ENCODE results near the gene KIZ. TPM values are rescaled to one million over a fixed set of nuclear protein-coding genes. Genes with fewer than 3 reads are reported as not detected.

Gene KIZ
- total and polyA plus RNA-seq, 2 donors (not counting 1 experiment from before 2014, with no cell fraction given) = 19.7 to 40.4 TPM

- Mint-ChIP-seq H3K4me3 (no peak overlapping the region), H3K4me1 (no peaks in the 10 kb centered on the region), H3K27ac (no peak overlapping the region), H3K27me3 (no peaks in the 10 kb centered on the region), H3K9me3 (ENCODE audit: insufficient read depth) (no peaks in the 10 kb centered on the region)
- H3K9me3 ChIP-seq (ENCODE audit: control extremely low read depth in 1 of 3, control insufficient read depth in 2 of 3, insufficient read depth in 1 of 3, low read length in 2 of 3) = no peaks in the 10 kb centered on the region
- no peak overlapping the region for H3K9ac ChIP-seq (ENCODE audit: low read length)
- CTCF ChIA-PET = interaction anchor here (0.8 kb wide), 1 partner anchor 25 kb away, joined by 3 read pairs; no protein-coding TSS in a partner anchor
- H3K27me3 ChIP-seq (replicated peaks in 1 of 4; ENCODE audit: control extremely low read depth in 1 of 4, control insufficient read depth in 3 of 4, insufficient read depth in 4 of 4, low read length in 3 of 4) = no peaks in the 10 kb centered on the region
- intact Hi-C loops (cut with micrococcal nuclease) = no loop called here
- POLR2A ChIA-PET = no interaction called here
- DNase-seq (no peak), ATAC-seq (ENCODE audit: low read depth) (no peak)
- TF ChIP-seq EZH2 (IDR thresholded peaks at IDR 0.05; ENCODE audit: borderline replicate concordance, insufficient read depth, low read depth, low read length, poor library complexity, severe bottlenecking) (no peak), CTCF (IDR thresholded peaks at IDR 0.05) (no peak)
- no peak overlapping the region for H3K27ac ChIP-seq (ENCODE audit: low read length in 2 of 2)
- H3K79me2 ChIP-seq (ENCODE audit: control insufficient read depth, insufficient read depth, low read length) = no peaks in the 10 kb centered on the region
- no peak overlapping the region for H3K4me2 ChIP-seq (replicated peaks; ENCODE audit: low read depth, low read length, poor library complexity, severe bottlenecking)
- no peaks in the 10 kb centered on the region for H4K20me1 ChIP-seq (ENCODE audit: control insufficient read depth, insufficient read depth, low read length, poor library complexity, severe bottlenecking)
- no peak overlapping the region for H2AFZ ChIP-seq (ENCODE audit: insufficient read depth, low read depth, low read length, poor library complexity, severe bottlenecking)
- no peak overlapping the region for H3K4me3 ChIP-seq (ENCODE audit: control extremely low read depth in 1 of 5, extremely low read depth in 1 of 5, insufficient read depth in 1 of 5, low read depth in 2 of 5, low read length in 4 of 5)
- WGBS (ENCODE audit: insufficient coverage) = 100% methylated on average over 1 of the region's 3 CpGs
- no peaks in the 10 kb centered on the region for H3K4me1 ChIP-seq (ENCODE audit: control insufficient read depth in 2 of 2, insufficient read depth in 2 of 2, low read length in 2 of 2)
- H3K36me3 ChIP-seq (replicated peaks in 1 of 2; ENCODE audit: control extremely low read depth in 1 of 2, control insufficient read depth in 1 of 2, extremely low read depth in 1 of 2, insufficient read depth in 2 of 2, low read length in 1 of 2) = no peaks in the 10 kb centered on the region
Measured at GRCh38 chr20:21219686-21220085, 93.8 kb downstream of the KIZ start.

- no peaks in the 10 kb centered on the region for H3K9me3 ChIP-seq (ENCODE audit: control extremely low read depth in 1 of 3, control insufficient read depth in 2 of 3, insufficient read depth in 1 of 3, low read length in 2 of 3)
- ChIA-PET CTCF (interaction anchor here (3.3 kb wide), 1 partner anchor 11 kb away, joined by 23 read pairs; no protein-coding TSS in a partner anchor), POLR2A (no interaction called here)
- TF ChIP-seq EZH2 (IDR thresholded peaks at IDR 0.05; ENCODE audit: borderline replicate concordance, insufficient read depth, low read depth, low read length, poor library complexity, severe bottlenecking) (no peak), CTCF (IDR thresholded peaks at IDR 0.05) (no peak)
- no peaks in the 10 kb centered on the region for H3K36me3 ChIP-seq (replicated peaks in 1 of 2; ENCODE audit: control extremely low read depth in 1 of 2, control insufficient read depth in 1 of 2, extremely low read depth in 1 of 2, insufficient read depth in 2 of 2, low read length in 1 of 2)
- no peak overlapping the region for H2AFZ ChIP-seq (ENCODE audit: insufficient read depth, low read depth, low read length, poor library complexity, severe bottlenecking)
- H3K4me2 ChIP-seq (replicated peaks; ENCODE audit: low read depth, low read length, poor library complexity, severe bottlenecking) = no peak overlapping the region
- H3K27me3 ChIP-seq (replicated peaks in 1 of 4; ENCODE audit: control extremely low read depth in 1 of 4, control insufficient read depth in 3 of 4, insufficient read depth in 4 of 4, low read length in 3 of 4) = no peaks in the 10 kb centered on the region
- no peak overlapping the region for H3K27ac ChIP-seq (ENCODE audit: low read length in 2 of 2)
- no peaks in the 10 kb centered on the region for H3K79me2 ChIP-seq (ENCODE audit: control insufficient read depth, insufficient read depth, low read length)
- H3K9me3 Mint-ChIP-seq (ENCODE audit: insufficient read depth) = no peaks in the 10 kb centered on the region
- H4K20me1 ChIP-seq (ENCODE audit: control insufficient read depth, insufficient read depth, low read length, poor library complexity, severe bottlenecking) = no peaks in the 10 kb centered on the region
- H3K4me1 ChIP-seq (ENCODE audit: control insufficient read depth in 2 of 2, insufficient read depth in 2 of 2, low read length in 2 of 2) = peaks cover 6 to 8% of the 10 kb centered on the region in 2 donors
- no CpG with 5 or more reads among the region's 4 CpGs for WGBS (ENCODE audit: insufficient coverage)
- DNase-seq (no peak), ATAC-seq (ENCODE audit: low read depth) (no peak)
- intact Hi-C loops (cut with micrococcal nuclease) = no loop called here
- H3K27me3 Mint-ChIP-seq = no peaks in the 10 kb centered on the region
- no peak overlapping the region for H3K27ac Mint-ChIP-seq
- no peak overlapping the region for H3K4me3 ChIP-seq (ENCODE audit: control extremely low read depth in 1 of 5, extremely low read depth in 1 of 5, insufficient read depth in 1 of 5, low read depth in 2 of 5, low read length in 4 of 5)
- peaks cover 7% of the 10 kb centered on the region for H3K4me1 Mint-ChIP-seq
- H3K9ac ChIP-seq (ENCODE audit: low read length) = no peak overlapping the region
- H3K4me3 Mint-ChIP-seq = no peak overlapping the region
Measured at GRCh38 chr20:21224217-21224616, 98.3 kb downstream of the KIZ start.
